HTR-8/SVneo (cell line): ENCODE measurements around the gene ASF1A.

Experiments
- DNase-seq: peaks from one replicate; pipeline ENCODE4 v3.0.0; 2011; ENCODE audit warnings: low spot score, mixed read lengths; ENCODE audit not compliant: insufficient read length
- FAIRE-seq: peaks from 2 replicates; lab custom pipeline; 2011; peaks lifted over from hg19 to GRCh38; lab: Jason Lieb, UNC

ASF1A gene

GRCh38 chr6:118953391-118953790, 59.4 kb downstream of the ASF1A start:
- FAIRE-seq: no peak
- DNase-seq: no peak
